Left lung (tissue), 10 donors: Measurements from ENCODE around the gene CTSE. TPM values are rescaled to one million over a fixed set of nuclear protein-coding genes. Genes with fewer than 3 reads are reported as not detected.

Experiments
- ATAC-seq: fragments of 200-7000 bp; cut with Tn5 transposase; one replicate; pipeline ENCODE4 v1.9.1; 2020; ENCODE audit warnings: moderate library complexity
- DNase-seq, 4 donors: peaks; one replicate each; pipeline ENCODE4 v3.0.0-alpha.2; 2013 to 2020
- H3K27ac ChIP-seq, 2 donors: fragments of 200-600 bp; sonication (generic) in 1 of 2; one replicate each; pipeline versions ENCODE4 v1.5.0 to v1.8.0; 2020 to 2021
- H3K27me3 ChIP-seq, 2 donors: fragments of 200-600 bp; sonication (generic) in 1 of 2; one replicate each; pipeline versions ENCODE4 v1.5.0 to v1.8.0; 2020 to 2021
- H3K36me3 ChIP-seq, 2 donors: fragments of 200-600 bp; sonication (generic) in 1 of 2; one replicate each; pipeline versions ENCODE4 v1.5.0 to v1.8.0; 2020 to 2021
- H3K4me1 ChIP-seq, 2 donors: fragments of 200-600 bp; one replicate each; pipeline ENCODE4 v1.8.0; 2021
- H3K4me3 ChIP-seq, 2 donors: fragments of 200-600 bp; sonication (generic) in 1 of 2; one replicate each; pipeline versions ENCODE4 v1.5.0 to v1.8.0; 2020 to 2021; ENCODE audit warnings: mild to moderate bottlenecking in 1 of 2
- H3K9me3 ChIP-seq, 2 donors: fragments of 200-600 bp; sonication (generic) in 1 of 2; one replicate each; pipeline versions ENCODE4 v1.5.0 to v1.8.0; 2020 to 2021
- CTCF ChIP-seq, 2 donors: fragments of 200-600 bp; sonication (generic) in 1 of 2; IDR thresholded peaks; one replicate each; pipeline versions ENCODE4 v1.5.0 to v1.8.0; 2021; ENCODE audit warnings: antibody characterized with exemption in 2 of 2
- intact Hi-C, 2 donors: fragments of 100-400 bp; cut with DNase I; formaldehyde crosslinking; loops; one replicate each; pipeline versions ENCODE4 v1.11.2 to v1.14.2; 2022
- polyA plus RNA-seq, 6 donors: library from polyadenylated mRNA; unstranded; fragments of 120-200 nt; gene quantifications; one replicate each; pipeline ENCODE4 v1.2.1, GENCODE V29; 2013; ENCODE audit not compliant: insufficient read length in 6 of 6
- total RNA-seq, 2 donors: library from RNA; stranded (reverse); fragmentation: NEBNext Ultra II Directional; extraction: Animal tissue kit (Norgen Biotek cat#: 25700); gene quantifications; one replicate each; pipeline ENCODE4 v1.2.1, GENCODE V29; 2021
- donor health status: DM: no; HTN: yes; CAD: no.
- donor health status: DM: no; HTN: no; CAD: no.

The CTSE gene
- total and polyA plus RNA-seq, 8 donors: 0.35 to 624 (median 0.62) TPM

DNA sequence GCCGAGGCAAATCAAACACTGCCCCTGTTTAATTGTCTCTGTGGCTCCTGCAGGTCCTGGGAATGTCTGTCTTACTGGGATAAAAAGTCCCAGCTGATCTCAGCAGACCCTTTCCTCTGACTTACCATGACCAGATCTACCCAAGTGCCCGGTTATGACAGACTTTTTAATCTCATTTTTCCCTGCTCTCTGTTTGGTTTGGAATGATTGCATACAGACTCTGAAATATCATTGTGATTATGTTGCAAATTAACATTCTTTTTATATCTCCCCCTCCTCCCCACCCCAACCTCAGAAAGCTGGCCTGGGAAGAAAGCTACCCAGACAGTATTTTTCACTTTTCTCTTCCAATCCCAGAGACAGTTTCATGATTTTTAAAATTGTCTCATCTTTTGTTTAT, 36.8 kb downstream of the CTSE start:
- Histone ChIP-seq H3K9me3 (no peaks in the 10 kb centered on the region), H3K27ac (no peak overlapping the region), H3K4me1 (peaks cover 0 to 7% of the 10 kb centered on the region in 2 donors), H3K4me3 (no peak overlapping the region), H3K36me3 (peaks cover 0 to 6% of the 10 kb centered on the region in 2 donors), H3K27me3 (no peaks in the 10 kb centered on the region)
- intact Hi-C loops: loop anchor here (10.0 kb wide), 1 partner anchor 118 kb away; no protein-coding TSS in a partner anchor
- no peak for ATAC-seq
- no peak for DNase-seq
- TF ChIP-seq CTCF (IDR thresholded peaks at IDR 0.05): no peak

- Histone ChIP-seq H3K27me3 (no peaks in the 10 kb centered on the region), H3K4me3 (no peak overlapping the region), H3K4me1 (peaks cover 0 to 7% of the 10 kb centered on the region in 2 donors), H3K27ac (no peak overlapping the region), H3K36me3 (peaks cover 0 to 6% of the 10 kb centered on the region in 2 donors), H3K9me3 (no peaks in the 10 kb centered on the region)
- no peak for TF ChIP-seq CTCF (IDR thresholded peaks at IDR 0.05)
- no peak for ATAC-seq
- DNase-seq: no peak
- intact Hi-C loops: loop anchor here (10.0 kb wide), 1 partner anchor 119 kb away; no protein-coding TSS in a partner anchor
Observed at GRCh38 chr1:205986292-205986691, 37.4 kb downstream of the CTSE start.

- no peak overlapping the region for H3K4me3 ChIP-seq
- no peaks in the 10 kb centered on the region for H3K36me3 ChIP-seq
- H3K4me1 ChIP-seq: peaks cover 0 to 7% of the 10 kb centered on the region in 2 donors
- H3K9me3 ChIP-seq: no peaks in the 10 kb centered on the region
- DNase-seq: no peak
- H3K27ac ChIP-seq: no peak overlapping the region
- ATAC-seq: no peak
- no peaks in the 10 kb centered on the region for H3K27me3 ChIP-seq
- intact Hi-C loops: loop anchor here (10.0 kb wide), 1 partner anchor 119 kb away; no protein-coding TSS in a partner anchor
- no peak for TF ChIP-seq CTCF (IDR thresholded peaks at IDR 0.05)
Observed at GRCh38 chr1:205985330-205986005, 38.2 kb downstream of the CTSE start.

- Histone ChIP-seq H3K36me3 (no peaks in the 10 kb centered on the region), H3K27ac (no peak overlapping the region), H3K27me3 (no peaks in the 10 kb centered on the region), H3K4me1 (peaks cover 0 to 7% of the 10 kb centered on the region in 2 donors), H3K9me3 (no peaks in the 10 kb centered on the region), H3K4me3 (no peak overlapping the region)
- ATAC-seq: peak; percentile 93
- peak; percentile 70 to 83 for TF ChIP-seq CTCF (IDR thresholded peaks at IDR 0.05)
- intact Hi-C loops: loop anchor here (10.0 kb wide), 1 partner anchor 121 kb away; no protein-coding TSS in a partner anchor
- peak in 3 of 4 donors; percentile 26 to 63 (median 56) for DNase-seq
Observed at GRCh38 chr1:205983925-205984725, 39.6 kb downstream of the CTSE start.

- no peak for TF ChIP-seq CTCF (IDR thresholded peaks at IDR 0.05)
- H3K27me3 ChIP-seq: no peaks in the 10 kb centered on the region
- no peak for ATAC-seq
Observed at GRCh38 chr1:205981257-205981656, 42.4 kb downstream of the CTSE start.

More at GRCh38 chr1:205981257-205981656, 42.4 kb downstream of the CTSE start:
- no peak overlapping the region for H3K4me3 ChIP-seq
- intact Hi-C loops: loop anchor here (10.0 kb wide), 1 partner anchor 124 kb away; no protein-coding TSS in a partner anchor
- H3K27ac ChIP-seq: no peak overlapping the region
- H3K9me3 ChIP-seq: no peaks in the 10 kb centered on the region
- peaks cover 0 to 7% of the 10 kb centered on the region in 2 donors for H3K4me1 ChIP-seq
- no peaks in the 10 kb centered on the region for H3K36me3 ChIP-seq
- no peak for DNase-seq
